ENCODE data around the gene ARHGAP21.

DNA sequence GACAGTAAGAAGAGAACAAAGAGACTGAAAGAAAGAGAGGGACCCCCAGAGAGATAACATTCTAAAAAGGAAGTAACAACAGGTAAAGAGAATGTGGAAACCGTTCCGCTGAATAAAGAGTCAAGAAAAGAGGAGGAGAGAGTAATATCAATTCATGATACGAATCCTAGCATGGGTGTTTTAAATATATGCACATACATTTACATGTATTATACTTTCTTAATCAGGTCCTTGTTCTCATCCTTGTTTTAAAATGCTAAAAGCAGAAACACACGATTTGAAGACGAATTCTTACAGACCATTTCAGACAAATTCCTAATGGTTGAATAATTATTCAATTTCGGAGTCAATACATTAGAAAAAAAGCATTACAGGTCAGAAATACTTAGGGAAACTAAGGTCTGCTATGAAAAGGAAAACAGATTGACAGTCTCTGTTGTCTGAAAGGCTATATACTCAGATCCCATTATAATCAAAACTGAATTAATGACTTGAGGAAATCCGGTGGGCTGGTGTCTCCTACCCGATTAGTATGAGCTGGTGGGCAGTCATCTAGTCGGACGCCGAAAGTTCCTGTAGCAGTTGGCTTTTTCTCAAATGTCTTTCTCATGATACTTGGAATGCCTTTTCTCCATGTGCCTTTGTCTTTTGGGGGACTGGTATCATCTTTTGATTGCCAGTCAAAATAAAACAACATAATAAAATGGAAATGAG lies 127.3 kb downstream of the ARHGAP21 start:
- no peak for TF ChIP-seq CEBPB (IDR thresholded peaks at IDR 0.05)
- TF ChIP-seq, protein P1, sequence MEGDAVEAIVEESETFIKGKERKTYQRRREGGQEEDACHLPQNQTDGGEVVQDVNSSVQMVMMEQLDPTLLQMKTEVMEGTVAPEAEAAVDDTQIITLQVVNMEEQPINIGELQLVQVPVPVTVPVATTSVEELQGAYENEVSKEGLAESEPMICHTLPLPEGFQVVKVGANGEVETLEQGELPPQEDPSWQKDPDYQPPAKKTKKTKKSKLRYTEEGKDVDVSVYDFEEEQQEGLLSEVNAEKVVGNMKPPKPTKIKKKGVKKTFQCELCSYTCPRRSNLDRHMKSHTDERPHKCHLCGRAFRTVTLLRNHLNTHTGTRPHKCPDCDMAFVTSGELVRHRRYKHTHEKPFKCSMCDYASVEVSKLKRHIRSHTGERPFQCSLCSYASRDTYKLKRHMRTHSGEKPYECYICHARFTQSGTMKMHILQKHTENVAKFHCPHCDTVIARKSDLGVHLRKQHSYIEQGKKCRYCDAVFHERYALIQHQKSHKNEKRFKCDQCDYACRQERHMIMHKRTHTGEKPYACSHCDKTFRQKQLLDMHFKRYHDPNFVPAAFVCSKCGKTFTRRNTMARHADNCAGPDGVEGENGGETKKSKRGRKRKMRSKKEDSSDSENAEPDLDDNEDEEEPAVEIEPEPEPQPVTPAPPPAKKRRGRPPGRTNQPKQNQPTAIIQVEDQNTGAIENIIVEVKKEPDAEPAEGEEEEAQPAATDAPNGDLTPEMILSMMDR (IDR thresholded peaks at IDR 0.05): no peak
- no peak for TF ChIP-seq POLR2A (IDR thresholded peaks at IDR 0.05; ENCODE audit: low read length)
- no peak for TF ChIP-seq EP300 (IDR thresholded peaks at IDR 0.05)
- no peak for TF ChIP-seq SMC3 (IDR thresholded peaks at IDR 0.05)
- no peak for TF ChIP-seq HOXA7 (CRISPR knock-in tag; IDR thresholded peaks at IDR 0.05)
- TF ChIP-seq PHF8 (IDR thresholded peaks at IDR 0.05; ENCODE audit: borderline replicate concordance, low read depth): no peak
- TF ChIP-seq, protein P2, sequence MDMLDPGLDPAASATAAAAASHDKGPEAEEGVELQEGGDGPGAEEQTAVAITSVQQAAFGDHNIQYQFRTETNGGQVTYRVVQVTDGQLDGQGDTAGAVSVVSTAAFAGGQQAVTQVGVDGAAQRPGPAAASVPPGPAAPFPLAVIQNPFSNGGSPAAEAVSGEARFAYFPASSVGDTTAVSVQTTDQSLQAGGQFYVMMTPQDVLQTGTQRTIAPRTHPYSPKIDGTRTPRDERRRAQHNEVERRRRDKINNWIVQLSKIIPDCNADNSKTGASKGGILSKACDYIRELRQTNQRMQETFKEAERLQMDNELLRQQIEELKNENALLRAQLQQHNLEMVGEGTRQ (IDR thresholded peaks at IDR 0.05): no peak

Data from A549 (cell line).